ENCODE results near the gene MGAT2. TPM values are rescaled to one million over a fixed set of nuclear protein-coding genes. Genes with fewer than 3 reads are reported as not detected.

The MGAT2 gene
- total and polyA plus RNA-seq, 2 donors (not counting 3 experiments of a cell fraction or from before 2014, with no cell fraction given) = 36.4 to 72.6 TPM

DNA sequence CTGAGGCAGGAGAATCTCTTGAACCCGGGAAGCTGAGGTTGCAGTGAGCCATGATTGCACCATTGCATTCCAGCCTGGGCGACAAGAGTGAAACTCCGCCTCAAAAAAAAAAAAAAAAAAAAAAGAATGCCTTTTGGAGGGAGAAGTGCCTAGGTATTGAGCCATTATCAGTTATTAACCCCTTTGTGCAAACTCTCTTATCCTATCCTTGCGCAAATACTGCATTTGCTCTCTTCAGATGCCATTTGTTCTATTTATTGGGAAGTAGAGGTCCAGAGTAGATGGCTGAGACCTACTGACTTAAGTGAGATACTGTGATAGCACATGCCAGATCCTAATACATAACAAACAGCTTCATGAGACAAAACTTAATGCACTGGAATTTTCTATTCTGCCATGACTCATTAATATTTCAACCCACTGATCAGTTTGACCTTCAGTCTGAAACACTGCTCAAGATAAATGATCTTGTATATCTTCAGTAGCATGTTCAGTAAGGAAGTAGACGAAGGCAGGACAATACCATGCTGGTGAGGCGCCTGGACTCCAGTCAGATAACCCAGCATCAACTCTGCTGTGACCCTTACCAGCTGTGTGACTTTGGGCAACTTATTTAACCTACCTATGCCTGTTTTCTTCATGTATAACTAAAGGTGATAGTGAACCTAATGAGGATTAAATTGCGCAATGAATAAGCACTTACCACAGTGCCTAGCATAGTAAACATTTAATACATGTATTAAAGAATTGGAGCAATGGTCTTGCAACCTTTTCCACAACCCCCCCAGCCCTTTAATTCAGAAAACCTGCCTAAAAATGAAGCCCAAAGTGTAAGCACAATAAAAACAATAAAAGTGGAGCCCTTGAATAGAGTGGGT lies 20.2 kb downstream of the MGAT2 start:
- Histone ChIP-seq H3K9me3 (replicated peaks; ENCODE audit: control insufficient read depth, insufficient read depth, low read length) (no peaks in the 10 kb centered on the region), H3K27me3 (ENCODE audit: control insufficient read depth in 2 of 2, insufficient read depth in 2 of 2, low read length in 2 of 2) (no peaks in the 10 kb centered on the region), H3K27ac (ENCODE audit: insufficient read depth, low read depth, low read length) (no peak overlapping the region), H3K4me1 (ENCODE audit: control insufficient read depth, extremely low read depth, insufficient read depth, low read length) (no peaks in the 10 kb centered on the region), H3K36me3 (ENCODE audit: control insufficient read depth in 2 of 2, extremely low read depth in 1 of 2, insufficient read depth in 2 of 2, low read length in 2 of 2) (peaks cover 0 to 11% of the 10 kb centered on the region in 2 experiments), H3K79me2 (ENCODE audit: control insufficient read depth, insufficient read depth, low read length) (peaks cover 37% of the 10 kb centered on the region), H2AFZ (ENCODE audit: low read depth, low read length) (no peak overlapping the region), H3K9ac (replicated peaks; ENCODE audit: extremely low read depth, insufficient read depth, low read length) (no peak overlapping the region), H3K4me2 (ENCODE audit: insufficient read depth, low read length) (no peak overlapping the region), H3K9me1 (replicated peaks; ENCODE audit: control insufficient read depth, extremely low read depth, insufficient read depth, low read length) (no peaks in the 10 kb centered on the region), H3K4me3 (replicated peaks in 1 of 3; ENCODE audit: insufficient read depth in 1 of 3, low read depth in 1 of 3, low read length in 3 of 3) (no peak overlapping the region), H4K20me1 (replicated peaks; ENCODE audit: control insufficient read depth, extremely low read depth, insufficient read depth, low read length) (no peaks in the 10 kb centered on the region)
- CTCF ChIA-PET = no interaction called here
- dilution Hi-C loops (cut with MboI; ENCODE audit: extremely low pct_ligation_motif_present, low sequenced_read_pairs) = no loop called here
- POLR2A ChIA-PET = no interaction called here
- TF ChIP-seq MYC (IDR thresholded peaks at IDR 0.05; ENCODE audit: low read depth, low read length) = no peak
- DNase-seq (ENCODE audit: low read depth, low spot score) (no peak), FAIRE-seq (peak; percentile 63)
- BruUV-seq (replicated peaks) = no TSS peak
- intact Hi-C loops (cut with micrococcal nuclease) = no loop called here

GRCh38 chr14:49641697-49642129 lies 21.1 kb downstream of the MGAT2 start:
- dilution Hi-C loops (cut with MboI; ENCODE audit: extremely low pct_ligation_motif_present, low sequenced_read_pairs) = no loop called here
- CTCF ChIA-PET = no interaction called here

More at GRCh38 chr14:49641697-49642129, 21.1 kb downstream of the MGAT2 start:
- no peak overlapping the region for H3K27ac ChIP-seq (ENCODE audit: insufficient read depth, low read depth, low read length)
- no peak overlapping the region for H2AFZ ChIP-seq (ENCODE audit: low read depth, low read length)
- no peaks in the 10 kb centered on the region for H3K27me3 ChIP-seq (ENCODE audit: control insufficient read depth in 2 of 2, insufficient read depth in 2 of 2, low read length in 2 of 2)
- FAIRE-seq (no peak), DNase-seq (ENCODE audit: low read depth, low spot score) (no peak)
- no peak overlapping the region for H3K4me3 ChIP-seq (replicated peaks in 1 of 3; ENCODE audit: insufficient read depth in 1 of 3, low read depth in 1 of 3, low read length in 3 of 3)
- no peak for TF ChIP-seq MYC (IDR thresholded peaks at IDR 0.05; ENCODE audit: low read depth, low read length)
- no peak for TF ChIP-seq POLR2AphosphoS5 (IDR thresholded peaks at IDR 0.05; ENCODE audit: insufficient read depth, low read depth, low read length)
- TF ChIP-seq FOS (IDR thresholded peaks at IDR 0.05; ENCODE audit: borderline replicate concordance, insufficient read depth, low read length) = no peak
- no peak for TF ChIP-seq JUN (IDR thresholded peaks at IDR 0.05; ENCODE audit: borderline replicate concordance, insufficient read depth, insufficient read length, low read depth)
- TF ChIP-seq POLR2A (IDR thresholded peaks at IDR 0.05; ENCODE audit: low read depth, low read length) = no peak
- no peak for TF ChIP-seq GATA2 (IDR thresholded peaks at IDR 0.05; ENCODE audit: insufficient read depth, insufficient read length, low read depth, low read length)
- TF ChIP-seq CTCF (IDR thresholded peaks at IDR 0.05; ENCODE audit: extremely low read depth in 1 of 2, insufficient read depth in 1 of 2, low read depth in 1 of 2, low read length in 2 of 2) = no peak
- no peak for TF ChIP-seq EZH2 (IDR thresholded peaks at IDR 0.05; ENCODE audit: borderline replicate concordance, low read depth, low read length, severe bottlenecking)
- TF ChIP-seq, protein P1, sequence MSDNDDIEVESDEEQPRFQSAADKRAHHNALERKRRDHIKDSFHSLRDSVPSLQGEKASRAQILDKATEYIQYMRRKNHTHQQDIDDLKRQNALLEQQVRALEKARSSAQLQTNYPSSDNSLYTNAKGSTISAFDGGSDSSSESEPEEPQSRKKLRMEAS (IDR thresholded peaks at IDR 0.05; ENCODE audit: insufficient read depth, insufficient read length) = no peak
- intact Hi-C loops (cut with micrococcal nuclease) = no loop called here
- no peaks in the 10 kb centered on the region for H3K9me1 ChIP-seq (replicated peaks; ENCODE audit: control insufficient read depth, extremely low read depth, insufficient read depth, low read length)
- no peaks in the 10 kb centered on the region for H3K9me3 ChIP-seq (replicated peaks; ENCODE audit: control insufficient read depth, insufficient read depth, low read length)
- H3K36me3 ChIP-seq (ENCODE audit: control insufficient read depth in 2 of 2, extremely low read depth in 1 of 2, insufficient read depth in 2 of 2, low read length in 2 of 2) = peaks cover 0 to 8% of the 10 kb centered on the region in 2 experiments
- H3K4me2 ChIP-seq (ENCODE audit: insufficient read depth, low read length) = no peak overlapping the region
- no TSS peak for BruUV-seq (replicated peaks)
- no peaks in the 10 kb centered on the region for H4K20me1 ChIP-seq (replicated peaks; ENCODE audit: control insufficient read depth, extremely low read depth, insufficient read depth, low read length)
- H3K9ac ChIP-seq (replicated peaks; ENCODE audit: extremely low read depth, insufficient read depth, low read length) = no peak overlapping the region
- H3K79me2 ChIP-seq (ENCODE audit: control insufficient read depth, insufficient read depth, low read length) = peaks cover 28% of the 10 kb centered on the region
- no peaks in the 10 kb centered on the region for H3K4me1 ChIP-seq (ENCODE audit: control insufficient read depth, extremely low read depth, insufficient read depth, low read length)
- POLR2A ChIA-PET = no interaction called here
